Keratinocyte (primary cell): ENCODE measurements around the gene SOSTDC1. TPM values are rescaled to one million over a fixed set of nuclear protein-coding genes. Genes with fewer than 3 reads are reported as not detected.
A peak's percentile ranks its signal among the peaks of the same experiment; 100 is the strongest.

ENCODE experiments used
- DNase-seq: peaks from one replicate; pipeline ENCODE4 v3.0.0-alpha.2; 2011; ENCODE audit warnings: low read depth, missing footprints, low spot score
- FAIRE-seq: peaks from 2 replicates; lab custom pipeline; 2011; peaks lifted over from hg19 to GRCh38; lab: Jason Lieb, UNC
- H2AFZ ChIP-seq: 2 replicates; pipeline ENCODE4 v1.6.0; 2012; ENCODE audit warnings: low read length, control low read depth, inconsistent platforms; ENCODE audit not compliant: control insufficient read depth
- H3K27ac ChIP-seq: 2 replicates; pipeline ENCODE4 v1.5.1; 2011; ENCODE audit warnings: low read length; ENCODE audit not compliant: control insufficient read depth, insufficient read depth
- H3K27me3 ChIP-seq: 3 replicates; pipeline ENCODE4 v1.6.0; 2011; ENCODE audit warnings: low read length; ENCODE audit not compliant: control insufficient read depth, insufficient read depth; ENCODE audit errors: extremely low read depth
- H3K36me3 ChIP-seq, 2 experiments: 2 replicates in 1 of 2; 3 replicates in 1 of 2; pipeline ENCODE4 v1.5.1; 2011; ENCODE audit warnings: low read length in 2 of 2, mild to moderate bottlenecking in 1 of 2; ENCODE audit not compliant: control insufficient read depth in 2 of 2, insufficient read depth in 2 of 2; ENCODE audit errors: extremely low read depth in 1 of 2
- H3K4me1 ChIP-seq: 3 replicates; pipeline ENCODE4 v1.5.1; 2011; ENCODE audit warnings: low read length; ENCODE audit not compliant: control insufficient read depth, insufficient read depth; ENCODE audit errors: extremely low read depth
- H3K4me2 ChIP-seq: 3 replicates; pipeline ENCODE4 v1.6.0; 2011; ENCODE audit warnings: low read depth, low read length; ENCODE audit not compliant: control insufficient read depth, insufficient read depth; ENCODE audit errors: extremely low read depth
- H3K4me3 ChIP-seq, 3 experiments: fragments of 200-600 bp in 1 of 3; sonication (generic) in 1 of 3; 2 replicates in 2 of 3; 3 replicates in 1 of 3; pipeline ENCODE4 v1.5.1; 2011 to 2016; ENCODE audit warnings: low read length in 3 of 3, mild to moderate bottlenecking in 3 of 3, control low read depth in 2 of 3, inconsistent platforms in 1 of 3, low read depth in 1 of 3, mixed read lengths in 1 of 3, mixed run types in 1 of 3, moderate library complexity in 1 of 3; ENCODE audit not compliant: control insufficient read depth in 2 of 3, insufficient read depth in 2 of 3; ENCODE audit errors: extremely low read depth in 1 of 3
- H3K79me2 ChIP-seq: 2 replicates; pipeline ENCODE4 v1.6.0; 2012; ENCODE audit warnings: low read length; ENCODE audit not compliant: control insufficient read depth, insufficient read depth
- H3K9ac ChIP-seq: 3 replicates; pipeline ENCODE4 v1.6.0; 2011; ENCODE audit warnings: low read length; ENCODE audit not compliant: control insufficient read depth, insufficient read depth; ENCODE audit errors: extremely low read depth
- H3K9me1 ChIP-seq: 3 replicates; pipeline ENCODE4 v1.6.0; 2011; ENCODE audit warnings: low read length; ENCODE audit not compliant: control insufficient read depth, insufficient read depth; ENCODE audit errors: extremely low read depth
- H3K9me3 ChIP-seq: 2 replicates; pipeline ENCODE4 v1.5.1; 2012; ENCODE audit warnings: low read depth, low read length; ENCODE audit not compliant: control insufficient read depth
- H4K20me1 ChIP-seq: 3 replicates; pipeline ENCODE4 v1.6.0; 2011; ENCODE audit warnings: low read length; ENCODE audit not compliant: control insufficient read depth, insufficient read depth; ENCODE audit errors: extremely low read depth
- CTCF ChIP-seq, 3 experiments: IDR thresholded peaks in 1 of 3; conservative IDR thresholded peaks in 1 of 3; optimal IDR thresholded peaks in 1 of 3; 2 replicates in 2 of 3; 3 replicates in 1 of 3; pipeline versions ENCODE3 to v1.5.1; 2011; ENCODE audit warnings: low read length in 3 of 3, mild to moderate bottlenecking in 3 of 3, moderate library complexity in 2 of 3, control low read depth in 1 of 3, inconsistent platforms in 1 of 3; ENCODE audit not compliant: insufficient read depth in 2 of 3; ENCODE audit errors: extremely low read depth in 1 of 3
- EZH2 ChIP-seq: IDR thresholded peaks from one replicate; pipeline ENCODE4 v1.6.1; 2012; ENCODE audit warnings: inconsistent platforms, mild to moderate bottlenecking, low read length, moderate library complexity
- dilution Hi-C: fragments of 300-500 bp; cut with MboI; formaldehyde crosslinking; loops from one replicate; pipeline ENCODE4 v1.7.0; 2020; ENCODE audit warnings: low sequenced_read_pairs; ENCODE audit not compliant: extremely low pct_ligation_motif_present
- polyA minus RNA-seq, 3 experiments: library from RNA; depleted of rRNA, polyadenylated mRNA; stranded (reverse); fragments of >200 nt; gene quantifications; 1 replicate in 1 of 3; 2 replicates in 1 of 3; 3 replicates in 1 of 3; pipeline ENCODE4 v1.2.3, GENCODE V29; 2011
- polyA plus RNA-seq, 5 experiments: library from polyadenylated mRNA; depleted of rRNA in 3 of 5; stranded (reverse) in 3 of 5; stranded (forward) in 1 of 5; unstranded in 1 of 5; fragments of >200 nt; gene quantifications; 1 replicate in 1 of 5; 2 replicates in 3 of 5; 3 replicates in 1 of 5; pipeline versions ENCODE4 v1.2.1 to v1.2.3, GENCODE V29; 2011 to 2012; ENCODE audit warnings: missing spikeins in 2 of 5, low read depth in 1 of 5, low replicate concordance in 1 of 5

Gene SOSTDC1
- 0.31 to 0.63 TPM (median 0.32 TPM) in 3 replicates for polyA plus RNA-seq
- not detected for polyA plus RNA-seq (2011; ENCODE audit: low read depth)
- polyA plus RNA-seq (2011; cell fraction: cytosol; rRNA removed), result 0.22 and 0.23 TPM in 2 replicates
- polyA plus RNA-seq (2011; cell fraction: nucleus; rRNA removed), result 0.16 and 0.22 TPM in 2 replicates
- polyA plus RNA-seq (2012; ENCODE audit: low replicate concordance), result 0.15 TPM in 1 of 2 replicates, not detected in the other
- not detected in 3 replicates for polyA minus RNA-seq
- polyA minus RNA-seq (2011; cell fraction: cytosol; rRNA and poly(A)+ RNA removed), result not detected
- not detected in 2 replicates for polyA minus RNA-seq (2011; cell fraction: nucleus; rRNA and poly(A)+ RNA removed)

- Histone ChIP-seq H3K9me1 (no peaks in the 10 kb centered on the region), H3K27me3 (no peaks in the 10 kb centered on the region), H3K27ac (no peak within 1 kb of the TSS), H3K4me3 (peak within 1 kb of the TSS in 2 of 3 experiments; percentile 6 to 37), H2AFZ (peak within 1 kb of the TSS; percentile 94), H3K9ac (no peak within 1 kb of the TSS), H3K36me3 (no peaks in the 10 kb centered on the region), H4K20me1 (no peaks in the 10 kb centered on the region), H3K79me2 (no peaks in the 10 kb centered on the region), H3K4me1 (peaks cover 22% of the 10 kb centered on the region), H3K4me2 (peak within 1 kb of the TSS; percentile 77), H3K9me3 (no peaks in the 10 kb centered on the region)
- peak; percentile 29 for FAIRE-seq
- dilution Hi-C loops, result no loop called here
- TF ChIP-seq EZH2 (no peak), CTCF (optimal IDR thresholded peaks at IDR 0.05 in 1 of 3, IDR thresholded peaks at IDR 0.05 in 1 of 3, conservative IDR thresholded peaks at IDR 0.05 in 1 of 3; ENCODE audit: extremely low read depth in 1 of 3, insufficient read depth in 2 of 3, low read length in 3 of 3) (no peak)
- DNase-seq, result no peak
Measured at GRCh38 chr7:16465469-16466361, at the start of gene SOSTDC1. Gene SOSTDC1 (minus strand): TSS chr7:16465738. CDS start chr7:16465668, 70 bp downstream.

DNA sequence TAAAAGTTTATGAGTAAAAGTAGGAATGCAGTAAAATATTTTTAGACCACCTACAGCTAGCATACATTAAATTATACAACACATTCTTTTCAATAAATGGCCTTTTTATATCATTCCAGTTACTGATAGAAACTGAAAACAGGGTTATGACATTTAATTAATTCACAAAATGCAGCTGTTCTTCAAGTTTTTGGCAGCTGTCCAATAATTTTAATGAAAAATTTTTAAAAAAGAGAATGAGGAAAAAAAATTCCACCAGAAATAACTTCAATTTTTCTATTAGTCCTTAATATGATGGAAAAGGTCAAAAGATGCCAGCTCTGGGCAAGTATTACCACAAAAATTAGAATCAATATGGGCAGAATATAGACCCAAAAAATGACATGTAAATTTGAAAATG is 49.2 kb upstream of the SOSTDC1 start:
- dilution Hi-C loops, result no loop called here
- H3K27me3 ChIP-seq, result no peaks in the 10 kb centered on the region
- no peaks in the 10 kb centered on the region for H3K9me1 ChIP-seq
- DNase-seq (no peak), FAIRE-seq (no peak)
- no peaks in the 10 kb centered on the region for H3K79me2 ChIP-seq
- no peak overlapping the region for H3K9ac ChIP-seq
- H3K4me3 ChIP-seq, result no peak overlapping the region
- TF ChIP-seq EZH2 (no peak), CTCF (optimal IDR thresholded peaks at IDR 0.05 in 1 of 3, IDR thresholded peaks at IDR 0.05 in 1 of 3, conservative IDR thresholded peaks at IDR 0.05 in 1 of 3; ENCODE audit: extremely low read depth in 1 of 3, insufficient read depth in 2 of 3, low read length in 3 of 3) (no peak)
- no peaks in the 10 kb centered on the region for H3K4me1 ChIP-seq
- H3K4me2 ChIP-seq, result no peak overlapping the region
- H3K9me3 ChIP-seq, result no peaks in the 10 kb centered on the region
- H2AFZ ChIP-seq, result no peak overlapping the region
- H3K27ac ChIP-seq, result no peak overlapping the region
- H4K20me1 ChIP-seq, result no peaks in the 10 kb centered on the region
- H3K36me3 ChIP-seq, result no peaks in the 10 kb centered on the region
